Measurements from ENCODE around the gene BCL6. TPM values are rescaled to one million over a fixed set of nuclear protein-coding genes. Genes with fewer than 3 reads are reported as not detected.

The BCL6 gene
- total and polyA plus RNA-seq, 9 of the 15 experiments (the other 6 are each of a cell fraction or from before 2014, with no cell fraction given), result 0.08 to 3.5 (median 1.6) TPM

DNA sequence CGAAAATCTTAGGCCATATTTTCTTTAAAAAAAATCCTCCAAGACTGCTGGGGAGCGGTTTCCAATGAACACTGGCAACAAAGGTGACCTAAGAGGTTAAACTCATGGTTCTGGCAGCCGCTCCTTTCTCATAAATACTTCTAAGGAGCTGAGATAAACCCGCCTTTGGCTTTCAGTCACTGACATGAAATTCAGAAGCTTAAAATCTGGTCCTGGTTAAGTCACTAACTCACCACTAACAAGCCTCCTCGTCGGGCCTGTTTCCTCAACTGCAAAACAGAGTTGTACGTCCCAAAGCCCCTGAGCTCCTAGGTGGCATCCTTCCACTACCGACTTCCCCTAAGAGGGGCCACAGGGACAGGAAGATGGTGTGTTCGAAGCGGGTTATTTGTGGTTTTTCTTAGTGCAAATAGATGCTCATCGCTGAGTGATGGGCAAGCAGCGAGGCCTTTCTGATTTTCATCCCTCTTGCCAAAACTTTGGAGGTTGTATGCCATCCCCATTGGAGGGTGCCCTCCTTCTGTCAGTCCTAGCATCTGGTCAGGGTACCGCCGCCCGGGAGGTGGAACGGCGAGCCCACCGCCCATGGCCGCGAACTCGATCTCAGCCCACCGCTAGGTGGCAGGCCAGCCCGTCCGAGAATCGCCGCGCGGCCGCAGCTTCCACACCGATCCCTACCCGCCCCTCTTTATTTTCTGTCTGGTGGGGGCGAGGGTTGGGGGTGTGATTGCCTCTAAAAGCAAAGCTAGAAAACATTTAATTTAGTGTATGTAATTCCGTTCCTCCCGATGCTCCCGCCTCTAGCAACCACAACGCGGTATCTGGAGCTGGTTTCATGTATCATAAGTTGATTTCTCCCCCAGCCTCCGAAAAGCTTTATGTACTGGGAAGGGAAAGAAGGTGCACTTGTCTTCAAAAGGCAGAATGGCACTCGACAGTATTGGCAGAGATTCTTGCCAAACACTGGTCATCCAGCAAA lies 4.6 kb downstream of the BCL6 start:
- ATAC-seq (peak; percentile 22), FAIRE-seq (no peak), DNase-seq (ENCODE audit: extremely low read depth in 1 of 4, low spot score in 3 of 4) (peak; percentile 64 to 70 (median 68))
- intact Hi-C loops (cut with micrococcal nuclease), result loop anchor here (5.0 to 10.0 kb wide), 5 partner anchors 174 to 1004 kb away; no protein-coding TSS in a partner anchor
- no peaks in the 10 kb centered on the region for H3K9me3 ChIP-seq (replicated peaks; ENCODE audit: control insufficient read depth, insufficient read depth, low read depth, low read length)
- H3K36me3 ChIP-seq (ENCODE audit: control insufficient read depth, insufficient read depth, low read length), result no peaks in the 10 kb centered on the region
- H3K79me2 ChIP-seq (ENCODE audit: control insufficient read depth, insufficient read depth, low read length), result peaks cover 29% of the 10 kb centered on the region
- H3K4me1 ChIP-seq (replicated peaks in 1 of 2; ENCODE audit: control insufficient read depth in 2 of 2, insufficient read depth in 2 of 2, low read length in 2 of 2), result peaks cover 46 to 63% of the 10 kb centered on the region in 2 experiments
- POLR2A ChIA-PET, result interaction anchor here (0.6 to 1.9 kb wide), 11 partner anchors 9 to 1063 kb away, joined by 3 to 5 read pairs (median 3); no protein-coding TSS in a partner anchor
- WGBS (ENCODE audit: insufficient coverage, low coverage, missing lambda C conversion rate), result 11% methylated on average over 37 of the region's 39 CpGs
- H3K9ac ChIP-seq (ENCODE audit: insufficient read depth in 1 of 2, low read depth in 2 of 2, low read length in 2 of 2), result peak overlapping the region in 1 of 2 experiments; percentile 27; a peak in 1 of 4 replicates
- CTCF ChIA-PET (ENCODE audit: low intra/inter-chr PET ratio), result interaction anchor here (0.6 to 5.4 kb wide), 4 partner anchors 88 to 1216 kb away, joined by 3 to 39 read pairs (median 4); no protein-coding TSS in a partner anchor
- in situ Hi-C loops (cut with MboI), result loop anchor here (5.0 to 25.0 kb wide), 2 partner anchors 1212 to 1397 kb away; no protein-coding TSS in a partner anchor
- H3K27ac ChIP-seq (ENCODE audit: extremely low read depth, low read depth, low read length), result no peak overlapping the region
- peaks cover 0 to 13% of the 10 kb centered on the region in 2 experiments; a peak in 1 of 5 replicates for H3K27me3 ChIP-seq (ENCODE audit: control insufficient read depth in 2 of 2, insufficient read depth in 2 of 2, low read length in 2 of 2)
- no peaks in the 10 kb centered on the region for H3K9me1 ChIP-seq (ENCODE audit: control insufficient read depth, insufficient read depth, low read length)
- peak overlapping the region; percentile 6; the same call in 1 of the 2 replicates for H3K4me3 ChIP-seq
- no TSS peak for BruUV-seq (replicated peaks)
- peak overlapping the region; percentile 72 for H3K4me2 ChIP-seq (ENCODE audit: insufficient read depth, low read length)
- peaks cover 19% of the 10 kb centered on the region for H4K20me1 ChIP-seq (replicated peaks; ENCODE audit: control insufficient read depth, insufficient read depth, low read length)
- peak overlapping the region; percentile 93 for H2AFZ ChIP-seq (ENCODE audit: low read depth, low read length)
- TF ChIP-seq PHF21A (IDR thresholded peaks at IDR 0.05; ENCODE audit: borderline replicate concordance, low read depth), result no peak
- TF ChIP-seq, protein P1, sequence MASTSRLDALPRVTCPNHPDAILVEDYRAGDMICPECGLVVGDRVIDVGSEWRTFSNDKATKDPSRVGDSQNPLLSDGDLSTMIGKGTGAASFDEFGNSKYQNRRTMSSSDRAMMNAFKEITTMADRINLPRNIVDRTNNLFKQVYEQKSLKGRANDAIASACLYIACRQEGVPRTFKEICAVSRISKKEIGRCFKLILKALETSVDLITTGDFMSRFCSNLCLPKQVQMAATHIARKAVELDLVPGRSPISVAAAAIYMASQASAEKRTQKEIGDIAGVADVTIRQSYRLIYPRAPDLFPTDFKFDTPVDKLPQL (IDR thresholded peaks at IDR 0.05; ENCODE audit: extremely low read depth, insufficient read length), result no peak
- TF ChIP-seq ZNF583 (CRISPR knock-in tag; IDR thresholded peaks at IDR 0.05), result no peak
- TF ChIP-seq, protein P2, sequence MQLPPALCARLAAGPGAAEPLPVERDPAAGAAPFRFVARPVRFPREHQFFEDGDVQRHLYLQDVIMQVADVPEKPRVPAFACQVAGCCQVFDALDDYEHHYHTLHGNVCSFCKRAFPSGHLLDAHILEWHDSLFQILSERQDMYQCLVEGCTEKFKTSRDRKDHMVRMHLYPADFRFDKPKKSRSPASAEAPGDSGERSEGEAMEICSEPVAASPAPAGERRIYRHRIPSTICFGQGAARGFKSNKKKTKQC (CRISPR knock-in tag; IDR thresholded peaks at IDR 0.05), result no peak
- TF ChIP-seq ZNF740 (CRISPR knock-in tag; IDR thresholded peaks at IDR 0.05), result no peak
- TF ChIP-seq ZNF740 (tag; IDR thresholded peaks at IDR 0.05), result 0 out of 4 replicates have a peak, but pooled peaks of 1 of the 2 experiments have one; percentile 49
- TF ChIP-seq ELF2 (CRISPR knock-in tag; IDR thresholded peaks at IDR 0.05), result 0 out of 2 replicates have a peak, but pooled peaks have one; percentile 33
- TF ChIP-seq, protein P3, sequence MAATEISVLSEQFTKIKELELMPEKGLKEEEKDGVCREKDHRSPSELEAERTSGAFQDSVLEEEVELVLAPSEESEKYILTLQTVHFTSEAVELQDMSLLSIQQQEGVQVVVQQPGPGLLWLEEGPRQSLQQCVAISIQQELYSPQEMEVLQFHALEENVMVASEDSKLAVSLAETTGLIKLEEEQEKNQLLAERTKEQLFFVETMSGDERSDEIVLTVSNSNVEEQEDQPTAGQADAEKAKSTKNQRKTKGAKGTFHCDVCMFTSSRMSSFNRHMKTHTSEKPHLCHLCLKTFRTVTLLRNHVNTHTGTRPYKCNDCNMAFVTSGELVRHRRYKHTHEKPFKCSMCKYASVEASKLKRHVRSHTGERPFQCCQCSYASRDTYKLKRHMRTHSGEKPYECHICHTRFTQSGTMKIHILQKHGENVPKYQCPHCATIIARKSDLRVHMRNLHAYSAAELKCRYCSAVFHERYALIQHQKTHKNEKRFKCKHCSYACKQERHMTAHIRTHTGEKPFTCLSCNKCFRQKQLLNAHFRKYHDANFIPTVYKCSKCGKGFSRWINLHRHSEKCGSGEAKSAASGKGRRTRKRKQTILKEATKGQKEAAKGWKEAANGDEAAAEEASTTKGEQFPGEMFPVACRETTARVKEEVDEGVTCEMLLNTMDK (IDR thresholded peaks at IDR 0.05; ENCODE audit: borderline replicate concordance, insufficient read depth, low read depth, low read length, poor library complexity, severe bottlenecking), result peak; percentile 53
- TF ChIP-seq TEAD4 (IDR thresholded peaks at IDR 0.05; ENCODE audit: low read length), result no peak
- no peak for TF ChIP-seq TEAD4 (CRISPR knock-in tag; IDR thresholded peaks at IDR 0.05; ENCODE audit: borderline replicate concordance)
- TF ChIP-seq TRIM25 (IDR thresholded peaks at IDR 0.05; ENCODE audit: borderline replicate concordance), result no peak
